ENCODE data around the gene BCOR.

The BCOR gene

GRCh38 chrX:40098264-40099054 lies 701 bp upstream of the BCOR start:
- peak; percentile 47 for DNase-seq (ENCODE audit: low spot score)

- DNase-seq (ENCODE audit: low spot score), result no peak
Measured at GRCh38 chrX:40097141-40097503, 636 bp downstream of the BCOR start.

GRCh38 chrX:40096395-40097091 lies 1.2 kb downstream of the BCOR start:
- DNase-seq (ENCODE audit: low spot score), result peak; percentile 35

- no peak for DNase-seq (ENCODE audit: low spot score)
Measured at GRCh38 chrX:40095583-40096394, 2.0 kb downstream of the BCOR start.

- DNase-seq (ENCODE audit: low spot score), result no peak
Measured at GRCh38 chrX:40094900-40095582, 2.7 kb downstream of the BCOR start.

GRCh38 chrX:40094041-40094899 lies 3.5 kb downstream of the BCOR start:
- peak; percentile 39 for DNase-seq (ENCODE audit: low spot score)

- DNase-seq (ENCODE audit: low spot score), result no peak
Measured at GRCh38 chrX:40093586-40093985, 4.2 kb downstream of the BCOR start.

GRCh38 chrX:40092808-40093435 lies 4.8 kb downstream of the BCOR start:
- no peak for DNase-seq (ENCODE audit: low spot score)

- no peak for DNase-seq (ENCODE audit: low spot score)
Measured at GRCh38 chrX:40091691-40092421, 5.9 kb downstream of the BCOR start.

GRCh38 chrX:40090961-40091360 lies 6.8 kb downstream of the BCOR start:
- DNase-seq (ENCODE audit: low spot score), result no peak

- DNase-seq (ENCODE audit: low spot score), result no peak
Measured at GRCh38 chrX:40090050-40090804, 7.5 kb downstream of the BCOR start.

- no peak for DNase-seq (ENCODE audit: low spot score)
Measured at GRCh38 chrX:40088803-40089540, 8.8 kb downstream of the BCOR start.

- no peak for DNase-seq (ENCODE audit: low spot score)
Measured at GRCh38 chrX:40088299-40088625, 9.5 kb downstream of the BCOR start.

GRCh38 chrX:40087425-40088298 lies 10.1 kb downstream of the BCOR start:
- no peak for DNase-seq (ENCODE audit: low spot score)

- peak; percentile 85 for DNase-seq (ENCODE audit: low spot score)
Measured at GRCh38 chrX:40086569-40087335, 11.0 kb downstream of the BCOR start.

GRCh38 chrX:40085714-40086113 lies 12.0 kb downstream of the BCOR start:
- no peak for DNase-seq (ENCODE audit: low spot score)

- DNase-seq (ENCODE audit: low spot score), result no peak
Measured at GRCh38 chrX:40085102-40085551, 12.6 kb downstream of the BCOR start.
